PFSK-1 (cell line): ENCODE data around the gene HOXB6.

ENCODE experiments used
- FOXP2 ChIP-seq: optimal IDR thresholded peaks from 2 replicates; pipeline ENCODE3; 2011; ENCODE audit warnings: borderline replicate concordance, control low read depth, inconsistent platforms; ENCODE audit not compliant: insufficient read depth; ENCODE audit errors: extremely low read length, extremely low read depth
- POLR2AphosphoS5 ChIP-seq: IDR thresholded peaks from 2 replicates; pipeline ENCODE4 v1.6.1; 2012; ENCODE audit warnings: low read depth, mild to moderate bottlenecking, control low read depth, low read length, moderate library complexity
- REST ChIP-seq, 2 experiments: IDR thresholded peaks; 2 replicates each; pipeline versions ENCODE4 v1.6.1 to v1.8.0; 2011 to 2012; ENCODE audit warnings: low read depth in 2 of 2, low read length in 2 of 2, control low read depth in 1 of 2, inconsistent platforms in 1 of 2, mild to moderate bottlenecking in 1 of 2, moderate library complexity in 1 of 2; ENCODE audit not compliant: insufficient read depth in 1 of 2
- SIN3A ChIP-seq: IDR thresholded peaks from 2 replicates; pipeline ENCODE4 v1.6.1; 2012; ENCODE audit warnings: mild to moderate bottlenecking, low read length, moderate library complexity, borderline replicate concordance; ENCODE audit not compliant: insufficient read depth
- TAF1 ChIP-seq: IDR thresholded peaks from 2 replicates; pipeline ENCODE4 v1.6.1; 2012; ENCODE audit warnings: low read length, control low read depth, borderline replicate concordance; ENCODE audit not compliant: insufficient read depth

GRCh38 chr17:48582750-48583069, 22.1 kb downstream of the HOXB6 start:
- TF ChIP-seq POLR2AphosphoS5 (no peak), REST (IDR thresholded peaks at IDR 0.05; ENCODE audit: insufficient read depth in 1 of 2, low read depth in 2 of 2, low read length in 2 of 2) (no peak), SIN3A (no peak), TAF1 (no peak), FOXP2 (no peak)
